Left ventricle myocardium superior (tissue), 1 donor: Measurements from ENCODE around the gene WBP11. TPM values are rescaled to one million over a fixed set of nuclear protein-coding genes. Genes with fewer than 3 reads are reported as not detected.
A peak's percentile ranks its signal among the peaks of the same experiment; 100 is the strongest.
"Not testable (repeated sequence)": the region's sequence is repeated elsewhere in the genome, so short reads cannot be mapped to it uniquely, and the experiment has no call there.

Experiments
- ATAC-seq: fragments of 200-7000 bp; cut with Tn5 transposase; one replicate; pipeline ENCODE4 v1.9.1; 2020; ENCODE audit warnings: mild to moderate bottlenecking, moderate library complexity
- DNase-seq: peaks from one replicate; pipeline ENCODE4 v3.0.0-alpha.2; 2020
- intact Hi-C: fragments of 100-400 bp; cut with micrococcal nuclease; formaldehyde crosslinking; loops from one replicate; pipeline ENCODE4 v1.11.0; 2022
- total RNA-seq: library from RNA; stranded (reverse); fragmentation: NEBNext Ultra II Directional; extraction: Animal tissue kit (Norgen Biotek cat#: 25700); gene quantifications from one replicate; pipeline ENCODE4 v1.2.1, GENCODE V29; 2021
- donor health status: DM: no; HTN: yes; CAD: no; lungs with severe emphysema.

Gene WBP11
- total RNA-seq, 1 donor from 2014 or later, result 51.5 TPM

GRCh38 chr12:14775636-14775980 is 27.7 kb downstream of the WBP11 start:
- DNase-seq (no peak), ATAC-seq (no peak)
- intact Hi-C loops, result no loop called here

GRCh38 chr12:14774906-14775635 is 28.2 kb downstream of the WBP11 start:
- peak; percentile 46 for ATAC-seq
- peak; percentile 52 for DNase-seq
- intact Hi-C loops, result no loop called here

- peak; percentile 95 for DNase-seq
- intact Hi-C loops, result no loop called here
- peak; percentile 85 for ATAC-seq
These were observed 29.0 kb downstream of the WBP11 start for GRCh38 chr12:14774074-14774905.

- intact Hi-C loops, result no loop called here
- ATAC-seq (no peak), DNase-seq (no peak)
These were observed 29.6 kb downstream of the WBP11 start for GRCh38 chr12:14773685-14774073.

- intact Hi-C loops, result no loop called here
- ATAC-seq (no peak), DNase-seq (no peak)
These were observed 30.3 kb downstream of the WBP11 start for GRCh38 chr12:14772946-14773345.

GRCh38 chr12:14771651-14772137 is 31.6 kb downstream of the WBP11 start:
- intact Hi-C loops, result no loop called here
- DNase-seq (no peak), ATAC-seq (no peak)

- peak; percentile 89 for DNase-seq
- intact Hi-C loops, result no loop called here
- ATAC-seq, result peak; percentile 72
These were observed 32.5 kb downstream of the WBP11 start for GRCh38 chr12:14770496-14771461.

- DNase-seq (peak; percentile 88), ATAC-seq (peak; percentile 70)
- intact Hi-C loops, result no loop called here
These were observed 33.2 kb downstream of the WBP11 start for GRCh38 chr12:14769969-14770495.

- ATAC-seq (peak; percentile 6), DNase-seq (peak; percentile 55)
- intact Hi-C loops, result no loop called here
These were observed 33.8 kb downstream of the WBP11 start for GRCh38 chr12:14769466-14769968.

GRCh38 chr12:14768823-14769405 is 34.4 kb downstream of the WBP11 start:
- intact Hi-C loops, result no loop called here
- no peak for ATAC-seq
- no peak for DNase-seq

GRCh38 chr12:14767617-14768016 is 35.7 kb downstream of the WBP11 start:
- no peak for DNase-seq
- intact Hi-C loops, result no loop called here
- no peak for ATAC-seq

GRCh38 chr12:14766649-14767215 is 36.5 kb downstream of the WBP11 start:
- DNase-seq, result no peak
- no peak for ATAC-seq
- intact Hi-C loops, result no loop called here

- intact Hi-C loops, ATAC-seq, DNase-seq: not testable (repeated sequence)
These were observed 37.3 kb downstream of the WBP11 start for GRCh38 chr12:14766020-14766419.

GRCh38 chr12:14765398-14765797 is 37.9 kb downstream of the WBP11 start:
- intact Hi-C loops, result no loop called here
- DNase-seq (no peak), ATAC-seq (no peak)

- ATAC-seq, DNase-seq, intact Hi-C loops: not testable (repeated sequence)
These were observed 43.5 kb downstream of the WBP11 start for GRCh38 chr12:14759711-14760280.

- DNase-seq (no peak), ATAC-seq (no peak)
- intact Hi-C loops, result no loop called here
These were observed 46.7 kb downstream of the WBP11 start for GRCh38 chr12:14756334-14757143.

- no peak for DNase-seq
- no peak for ATAC-seq
These were observed 51.3 kb downstream of the WBP11 start for GRCh38 chr12:14751986-14752385.

More at GRCh38 chr12:14751986-14752385, 51.3 kb downstream of the WBP11 start:
- intact Hi-C loops, result no loop called here
